GM21619 (cell line): Measurements from ENCODE around the gene CIDEB.
"Not testable (repeated sequence)": the region's sequence is repeated elsewhere in the genome, so short reads cannot be mapped to it uniquely, and the experiment has no call there.

Experiments
- ATAC-seq: cut with Tn5 transposase; IDR thresholded peaks from one replicate; pipeline ENCODE4 v1.9.1; 2021; ENCODE audit not compliant: unreplicated experiment

Gene CIDEB

GRCh38 chr14:24332268-24332993, 24.7 kb upstream of the CIDEB start:
- ATAC-seq: peak; percentile 86

- ATAC-seq: no peak
Measured at GRCh38 chr14:24331731-24332267, 24.0 kb upstream of the CIDEB start.

- no peak for ATAC-seq
Measured at GRCh38 chr14:24330973-24331674, 23.3 kb upstream of the CIDEB start.

- ATAC-seq: no peak
Measured at GRCh38 chr14:24329736-24330135, 22.0 kb upstream of the CIDEB start.

GRCh38 chr14:24329073-24329663, 21.4 kb upstream of the CIDEB start:
- ATAC-seq: no peak

GRCh38 chr14:24327914-24328313, 20.1 kb upstream of the CIDEB start:
- ATAC-seq: not testable (repeated sequence)

- ATAC-seq: no peak
Measured at GRCh38 chr14:24327303-24327702, 19.5 kb upstream of the CIDEB start.

GRCh38 chr14:24325963-24326362, 18.2 kb upstream of the CIDEB start:
- no peak for ATAC-seq

GRCh38 chr14:24325041-24325530, 17.3 kb upstream of the CIDEB start:
- ATAC-seq: no peak

GRCh38 chr14:24324024-24324423, 16.2 kb upstream of the CIDEB start:
- ATAC-seq: no peak

- ATAC-seq: no peak
Measured at GRCh38 chr14:24323341-24323740, 15.6 kb upstream of the CIDEB start.

- ATAC-seq: no peak
Measured at GRCh38 chr14:24322672-24323071, 14.9 kb upstream of the CIDEB start.

GRCh38 chr14:24321212-24321975, 13.6 kb upstream of the CIDEB start:
- ATAC-seq: no peak

GRCh38 chr14:24317141-24317928, 9.6 kb upstream of the CIDEB start:
- ATAC-seq: no peak

- no peak for ATAC-seq
Measured at GRCh38 chr14:24316597-24316950, 8.8 kb upstream of the CIDEB start.

- no peak for ATAC-seq
Measured at GRCh38 chr14:24315807-24316596, 8.2 kb upstream of the CIDEB start.

GRCh38 chr14:24315243-24315806, 7.5 kb upstream of the CIDEB start:
- no peak for ATAC-seq

- no peak for ATAC-seq
Measured at GRCh38 chr14:24314377-24315193, 6.8 kb upstream of the CIDEB start.
